Pancreas (tissue), 10 donors: ENCODE measurements around the gene HPN. TPM values are rescaled to one million over a fixed set of nuclear protein-coding genes. Genes with fewer than 3 reads are reported as not detected.
A peak's percentile ranks its signal among the peaks of the same experiment; 100 is the strongest.

Experiments
- ATAC-seq, 4 donors: fragments of 200-7000 bp; cut with Tn5 transposase; one replicate each; pipeline versions ENCODE4 v1.8.0 to v1.9.1; 2020; ENCODE audit warnings: mild to moderate bottlenecking in 4 of 4, moderate library complexity in 4 of 4
- DNase-seq, 6 donors: peaks; one replicate each; pipeline ENCODE4 v3.0.0-alpha.2; 2020
- FAIRE-seq: peaks from 2 replicates; lab custom pipeline; 2012; peaks lifted over from hg19 to GRCh38; lab: Jason Lieb, UNC
- H3K27ac ChIP-seq, 4 donors: fragments of 200-600 bp; sonication (generic); 1 replicate in 3 of 4; 2 replicates in 1 of 4; pipeline versions ENCODE4 v1.5.0 to v1.8.0; 2020
- H3K27me3 ChIP-seq, 4 donors: fragments of 200-600 bp; one replicate each; pipeline ENCODE4 v1.8.0; 2021
- H3K36me3 ChIP-seq, 3 donors: fragments of 200-600 bp; sonication (generic) in 1 of 3; one replicate each; pipeline versions ENCODE4 v1.5.0 to v1.8.0; 2020 to 2021
- H3K4me1 ChIP-seq, 3 donors: fragments of 200-600 bp; one replicate each; pipeline ENCODE4 v1.8.0; 2021
- H3K4me3 ChIP-seq, 4 donors: fragments of 200-600 bp; sonication (generic) in 2 of 4; one replicate each; pipeline versions ENCODE4 v1.5.0 to v1.8.0; 2020 to 2021
- H3K9me3 ChIP-seq, 4 donors: fragments of 200-600 bp; one replicate each; pipeline ENCODE4 v1.8.0; 2021
- CTCF ChIP-seq, 4 donors: fragments of 200-600 bp; sonication (generic) in 3 of 4; IDR thresholded peaks; one replicate each; pipeline versions ENCODE4 v1.5.0 to v1.8.0; 2021; ENCODE audit warnings: antibody characterized with exemption in 4 of 4
- WGBS, 2 donors: extraction: QIAGEN DNeasy Blood & Tissue Kit; methylation state at CpG; one replicate each; pipeline ENCODE4 v1.1.7; 2013; 5-methylcytosine and 5-hydroxymethylcytosine counted together
- intact Hi-C, 3 donors: fragments of 100-400 bp; cut with DNase I; formaldehyde crosslinking; loops; one replicate each; pipeline versions ENCODE4 v1.11.1 to v1.14.2; 2022
- polyA plus RNA-seq, 2 donors: library from polyadenylated mRNA; stranded (reverse); fragments of 200-250 nt; gene quantifications; one replicate each; pipeline ENCODE4 v1.2.3, GENCODE V29; 2013
- total RNA-seq, 6 donors: library from RNA; stranded (reverse); fragmentation: NEBNext Ultra II Directional in 4 of 6; extraction: Animal tissue kit (Norgen Biotek cat#: 25700) in 4 of 6; gene quantifications; one replicate each; pipeline versions ENCODE4 v1.2.1 to v1.2.4, GENCODE V29; 2021 to 2023
- donor health status: healthy with polysubstance abuse.
- donor health status: DM: no; HTN: no; CAD: no; lungs with moderate emphysema.
- donor health status: DM: no; HTN: no; CAD: no.
- donor health status: control.
- donor health status: control.
- donor health status: Bipolar disorder and iron deficiency.
- donor health status: DM: yes; HTN: yes; CAD: no.
- donor health status: DM: no; HTN: no; CAD: no.
- donor health status: DM: no; HTN: no; CAD: no.
- donor health status: DM: yes; HTN: yes; CAD: no.

The HPN gene
- total and polyA plus RNA-seq, 8 donors = 93.0 to 238 (median 124) TPM

- WGBS, 2 donors = 93 to 96% methylated on average over 29 of the region's 29 CpGs
- no peak for FAIRE-seq
- ATAC-seq = no peak
These were observed 18.8 kb downstream of the HPN start for GRCh38 chr19:35060160-35060855.

GRCh38 chr19:35061583-35062373 is 20.3 kb downstream of the HPN start:
- no peak for TF ChIP-seq CTCF (IDR thresholded peaks at IDR 0.05)
- DNase-seq (no peak), ATAC-seq (no peak), FAIRE-seq (no peak)
- intact Hi-C loops = loop anchor here in 1 of 3 donors (10.0 kb wide), 1 partner anchor 73 kb away; the partner anchor contains the start of genes FXYD1 and LGI4
- no peaks in the 10 kb centered on the region for H3K36me3 ChIP-seq
- peaks cover 0 to 3% (median 0%) of the 10 kb centered on the region in 3 donors for H3K4me1 ChIP-seq
- H3K4me3 ChIP-seq = no peak overlapping the region
- H3K9me3 ChIP-seq = no peaks in the 10 kb centered on the region
- 84 to 88% methylated on average over 7 of the region's 7 CpGs for WGBS, 2 donors
- no peak overlapping the region for H3K27ac ChIP-seq
- no peaks in the 10 kb centered on the region for H3K27me3 ChIP-seq

More at GRCh38 chr19:35060160-35060855, 18.8 kb downstream of the HPN start:
- DNase-seq = peak in 2 of 6 donors; percentile 49 to 69
- intact Hi-C loops = loop anchor here in 1 of 3 donors (10.0 kb wide), 1 partner anchor 74 kb away; the partner anchor contains the start of genes FXYD1 and LGI4
- H3K4me3 ChIP-seq = no peak overlapping the region
- H3K27ac ChIP-seq = no peak overlapping the region
- no peak for TF ChIP-seq CTCF (IDR thresholded peaks at IDR 0.05)
- no peaks in the 10 kb centered on the region for H3K9me3 ChIP-seq
- H3K36me3 ChIP-seq = no peaks in the 10 kb centered on the region
- H3K4me1 ChIP-seq = peaks cover 0 to 3% (median 0%) of the 10 kb centered on the region in 3 donors
- no peaks in the 10 kb centered on the region for H3K27me3 ChIP-seq

GRCh38 chr19:35062942-35063341 is 21.4 kb downstream of the HPN start:
- FAIRE-seq (no peak), DNase-seq (no peak), ATAC-seq (peak in 3 of 4 donors; percentile 23 to 39 (median 26))
- 69 to 70% methylated on average over 7 of the region's 7 CpGs for WGBS, 2 donors
- intact Hi-C loops = loop anchor here in 1 of 3 donors (10.0 kb wide), 1 partner anchor 72 kb away; the partner anchor contains the start of genes FXYD1 and LGI4
- H3K27ac ChIP-seq = peak overlapping the region in 1 of 4 donors; percentile 50
- H3K27me3 ChIP-seq = no peaks in the 10 kb centered on the region
- TF ChIP-seq CTCF (IDR thresholded peaks at IDR 0.05) = no peak
- H3K4me1 ChIP-seq = peaks cover 0 to 3% (median 0%) of the 10 kb centered on the region in 3 donors
- H3K9me3 ChIP-seq = no peaks in the 10 kb centered on the region
- no peak overlapping the region for H3K4me3 ChIP-seq
- no peaks in the 10 kb centered on the region for H3K36me3 ChIP-seq

- peak overlapping the region in 1 of 4 donors; percentile 50 for H3K27ac ChIP-seq
- H3K4me3 ChIP-seq = no peak overlapping the region
- ATAC-seq = peak; percentile 59 to 70 (median 66)
- FAIRE-seq = no peak
- TF ChIP-seq CTCF (IDR thresholded peaks at IDR 0.05) = no peak
- H3K36me3 ChIP-seq = no peaks in the 10 kb centered on the region
- no peaks in the 10 kb centered on the region for H3K9me3 ChIP-seq
- no peaks in the 10 kb centered on the region for H3K27me3 ChIP-seq
- WGBS, 2 donors = 66 to 72% methylated on average over 10 of the region's 10 CpGs
- intact Hi-C loops = loop anchor here in 1 of 3 donors (10.0 kb wide), 1 partner anchor 71 kb away; the partner anchor contains the start of genes FXYD1 and LGI4
- H3K4me1 ChIP-seq = peaks cover 0 to 3% (median 0%) of the 10 kb centered on the region in 3 donors
- peak in 3 of 6 donors; percentile 36 to 61 (median 60) for DNase-seq
These were observed 22.7 kb downstream of the HPN start for GRCh38 chr19:35063940-35064818.
